ENCODE results near the gene NDE1. TPM values are rescaled to one million over a fixed set of nuclear protein-coding genes. Genes with fewer than 3 reads are reported as not detected.

The NDE1 gene
- total and polyA plus RNA-seq, 2 donors (not counting 3 experiments of a cell fraction or from before 2014, with no cell fraction given) = 28.0 to 90.2 TPM

DNA sequence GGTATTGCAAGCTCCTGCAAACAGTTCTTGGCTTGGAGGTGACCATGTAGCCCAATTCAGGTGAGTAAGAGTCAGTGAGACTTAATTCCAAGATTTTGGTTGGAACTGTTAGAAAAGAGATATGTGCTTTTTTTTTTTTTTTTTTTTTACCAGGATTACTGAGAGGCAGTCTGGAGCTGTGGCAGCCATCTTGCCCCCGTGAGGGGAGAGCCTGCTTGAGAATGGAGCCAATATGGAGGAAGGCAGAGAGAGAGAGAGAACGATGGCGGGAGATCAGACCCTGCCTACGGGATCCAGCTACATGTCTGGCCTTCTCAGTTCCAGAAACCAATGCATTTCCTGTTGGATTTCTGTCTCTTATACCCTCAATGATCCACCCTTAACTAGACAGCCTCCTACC lies 109.0 kb downstream of the NDE1 start:
- CTCF ChIA-PET = interaction anchor here (0.6 to 2.1 kb wide), 3 partner anchors 42 to 1082 kb away, joined by 3 to 6 read pairs (median 3); no protein-coding TSS in a partner anchor
- no peak overlapping the region for H3K27ac ChIP-seq (ENCODE audit: insufficient read depth, low read depth, low read length)
- dilution Hi-C loops (cut with MboI; ENCODE audit: extremely low pct_ligation_motif_present, low sequenced_read_pairs) (no loop called here), intact Hi-C loops (cut with micrococcal nuclease) (no loop called here)
- H3K9me3 ChIP-seq (replicated peaks; ENCODE audit: control insufficient read depth, insufficient read depth, low read length) = no peaks in the 10 kb centered on the region
- BruUV-seq (replicated peaks) = no TSS peak
- H3K79me2 ChIP-seq (ENCODE audit: control insufficient read depth, insufficient read depth, low read length) = no peaks in the 10 kb centered on the region
- DNase-seq (ENCODE audit: low read depth, low spot score) (no peak), FAIRE-seq (no peak)
- POLR2A ChIA-PET = no interaction called here
- no peaks in the 10 kb centered on the region for H3K36me3 ChIP-seq (ENCODE audit: control insufficient read depth in 2 of 2, extremely low read depth in 1 of 2, insufficient read depth in 2 of 2, low read length in 2 of 2)
- peaks cover 0 to 2% of the 10 kb centered on the region in 2 experiments for H3K27me3 ChIP-seq (ENCODE audit: control insufficient read depth in 2 of 2, insufficient read depth in 2 of 2, low read length in 2 of 2)
- H3K9me1 ChIP-seq (replicated peaks; ENCODE audit: control insufficient read depth, extremely low read depth, insufficient read depth, low read length) = no peaks in the 10 kb centered on the region
- no peak overlapping the region for H3K4me2 ChIP-seq (ENCODE audit: insufficient read depth, low read length)
- no peaks in the 10 kb centered on the region for H4K20me1 ChIP-seq (replicated peaks; ENCODE audit: control insufficient read depth, extremely low read depth, insufficient read depth, low read length)
- H3K4me1 ChIP-seq (ENCODE audit: control insufficient read depth, extremely low read depth, insufficient read depth, low read length) = no peaks in the 10 kb centered on the region
- H3K9ac ChIP-seq (replicated peaks; ENCODE audit: extremely low read depth, insufficient read depth, low read length) = no peak overlapping the region
- H3K4me3 ChIP-seq (replicated peaks in 1 of 3; ENCODE audit: insufficient read depth in 1 of 3, low read depth in 1 of 3, low read length in 3 of 3) = no peak overlapping the region
- TF ChIP-seq, protein P1, sequence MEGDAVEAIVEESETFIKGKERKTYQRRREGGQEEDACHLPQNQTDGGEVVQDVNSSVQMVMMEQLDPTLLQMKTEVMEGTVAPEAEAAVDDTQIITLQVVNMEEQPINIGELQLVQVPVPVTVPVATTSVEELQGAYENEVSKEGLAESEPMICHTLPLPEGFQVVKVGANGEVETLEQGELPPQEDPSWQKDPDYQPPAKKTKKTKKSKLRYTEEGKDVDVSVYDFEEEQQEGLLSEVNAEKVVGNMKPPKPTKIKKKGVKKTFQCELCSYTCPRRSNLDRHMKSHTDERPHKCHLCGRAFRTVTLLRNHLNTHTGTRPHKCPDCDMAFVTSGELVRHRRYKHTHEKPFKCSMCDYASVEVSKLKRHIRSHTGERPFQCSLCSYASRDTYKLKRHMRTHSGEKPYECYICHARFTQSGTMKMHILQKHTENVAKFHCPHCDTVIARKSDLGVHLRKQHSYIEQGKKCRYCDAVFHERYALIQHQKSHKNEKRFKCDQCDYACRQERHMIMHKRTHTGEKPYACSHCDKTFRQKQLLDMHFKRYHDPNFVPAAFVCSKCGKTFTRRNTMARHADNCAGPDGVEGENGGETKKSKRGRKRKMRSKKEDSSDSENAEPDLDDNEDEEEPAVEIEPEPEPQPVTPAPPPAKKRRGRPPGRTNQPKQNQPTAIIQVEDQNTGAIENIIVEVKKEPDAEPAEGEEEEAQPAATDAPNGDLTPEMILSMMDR (IDR thresholded peaks at IDR 0.05; ENCODE audit: extremely low read depth in 1 of 2, insufficient read depth in 1 of 2, low read depth in 1 of 2, low read length in 2 of 2) = no peak
- TF ChIP-seq, protein P2, sequence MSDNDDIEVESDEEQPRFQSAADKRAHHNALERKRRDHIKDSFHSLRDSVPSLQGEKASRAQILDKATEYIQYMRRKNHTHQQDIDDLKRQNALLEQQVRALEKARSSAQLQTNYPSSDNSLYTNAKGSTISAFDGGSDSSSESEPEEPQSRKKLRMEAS (IDR thresholded peaks at IDR 0.05; ENCODE audit: insufficient read depth, insufficient read length) = no peak
- TF ChIP-seq MYC (IDR thresholded peaks at IDR 0.05; ENCODE audit: low read depth, low read length) = no peak
- no peak for TF ChIP-seq FOS (IDR thresholded peaks at IDR 0.05; ENCODE audit: borderline replicate concordance, insufficient read depth, low read length)
- TF ChIP-seq POLR2AphosphoS5 (IDR thresholded peaks at IDR 0.05; ENCODE audit: insufficient read depth, low read depth, low read length) = no peak
- H2AFZ ChIP-seq (ENCODE audit: low read depth, low read length) = no peak overlapping the region

DNA sequence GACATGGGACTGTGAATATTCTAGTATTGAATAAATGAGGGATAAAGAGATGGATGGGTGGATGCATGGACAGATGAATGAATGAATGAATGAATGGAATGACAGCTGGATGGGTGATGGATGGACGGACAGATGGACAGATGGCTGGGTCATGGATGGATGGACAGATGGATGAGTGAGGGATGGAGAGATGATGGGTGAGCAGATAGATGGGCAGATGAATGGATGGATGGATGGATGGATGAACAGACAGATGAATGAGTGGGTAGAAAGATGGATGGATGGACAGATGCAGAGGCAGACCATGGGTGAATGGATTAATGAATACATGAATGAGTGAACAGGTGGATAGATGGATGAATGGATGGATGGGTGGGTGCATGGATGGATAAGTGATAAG lies 110.1 kb downstream of the NDE1 start:
- CTCF ChIA-PET = interaction anchor here (1.0 to 2.1 kb wide), 3 partner anchors 17 to 61 kb away, joined by 3 to 6 read pairs (median 3); no protein-coding TSS in a partner anchor
- intact Hi-C loops (cut with micrococcal nuclease) = no loop called here

More for the DNA sequence above, 110.1 kb downstream of the NDE1 start:
- peaks cover 0 to 6% of the 10 kb centered on the region in 2 experiments for H3K27me3 ChIP-seq (ENCODE audit: control insufficient read depth in 2 of 2, insufficient read depth in 2 of 2, low read length in 2 of 2)
- no peak overlapping the region for H3K27ac ChIP-seq (ENCODE audit: insufficient read depth, low read depth, low read length)
- TF ChIP-seq MYC (IDR thresholded peaks at IDR 0.05; ENCODE audit: low read depth, low read length) = no peak
- TF ChIP-seq FOS (IDR thresholded peaks at IDR 0.05; ENCODE audit: borderline replicate concordance, insufficient read depth, low read length) = no peak
- no peak for TF ChIP-seq JUN (IDR thresholded peaks at IDR 0.05; ENCODE audit: borderline replicate concordance, insufficient read depth, insufficient read length, low read depth)
- TF ChIP-seq, protein P1 (IDR thresholded peaks at IDR 0.05; ENCODE audit: extremely low read depth in 1 of 2, insufficient read depth in 1 of 2, low read depth in 1 of 2, low read length in 2 of 2) = no peak
- no peaks in the 10 kb centered on the region for H3K9me3 ChIP-seq (replicated peaks; ENCODE audit: control insufficient read depth, insufficient read depth, low read length)
- no peak overlapping the region for H3K4me3 ChIP-seq (replicated peaks in 1 of 3; ENCODE audit: insufficient read depth in 1 of 3, low read depth in 1 of 3, low read length in 3 of 3)
- H3K36me3 ChIP-seq (ENCODE audit: control insufficient read depth in 2 of 2, extremely low read depth in 1 of 2, insufficient read depth in 2 of 2, low read length in 2 of 2) = no peaks in the 10 kb centered on the region
- no peak overlapping the region for H3K9ac ChIP-seq (replicated peaks; ENCODE audit: extremely low read depth, insufficient read depth, low read length)
- H3K4me2 ChIP-seq (ENCODE audit: insufficient read depth, low read length) = no peak overlapping the region
- H3K9me1 ChIP-seq (replicated peaks; ENCODE audit: control insufficient read depth, extremely low read depth, insufficient read depth, low read length) = no peaks in the 10 kb centered on the region
- no peaks in the 10 kb centered on the region for H3K79me2 ChIP-seq (ENCODE audit: control insufficient read depth, insufficient read depth, low read length)
- no peak for DNase-seq (ENCODE audit: low read depth, low spot score)
- no peaks in the 10 kb centered on the region for H3K4me1 ChIP-seq (ENCODE audit: control insufficient read depth, extremely low read depth, insufficient read depth, low read length)
- no peaks in the 10 kb centered on the region for H4K20me1 ChIP-seq (replicated peaks; ENCODE audit: control insufficient read depth, extremely low read depth, insufficient read depth, low read length)
- no peak overlapping the region for H2AFZ ChIP-seq (ENCODE audit: low read depth, low read length)
- POLR2A ChIA-PET = no interaction called here
- FAIRE-seq = no peak
- dilution Hi-C loops (cut with MboI; ENCODE audit: extremely low pct_ligation_motif_present, low sequenced_read_pairs) = no loop called here
- no TSS peak for BruUV-seq (replicated peaks)

All from endothelial cell of umbilical vein (primary cell).